ENCODE data around the gene KCNH4.

KCNH4 gene

GRCh38 chr17:42131232-42131631, 49.7 kb downstream of the KCNH4 start:
- ChIA-PET CTCF (interaction anchor here (0.6 to 2.8 kb wide), 7 partner anchors 13 to 168 kb away, joined by 3 to 23 read pairs (median 4); partner anchors contain the start of gene KCNH4), POLR2A (interaction anchor here (0.6 kb wide), 1 partner anchor 56 kb away, joined by 3 read pairs; no protein-coding TSS in a partner anchor)
- H3K4me3 ChIP-seq (ENCODE audit: low read depth, low read length), result no peak overlapping the region
- no peak for DNase-seq (ENCODE audit: low read depth, low spot score)
- TF ChIP-seq CTCF (IDR thresholded peaks at IDR 0.05; ENCODE audit: insufficient read depth, low read length, missing control alignments), result no peak

- ChIA-PET POLR2A (interaction anchor here (0.6 to 1.2 kb wide), 2 partner anchors 9 to 57 kb away, joined by 3 read pairs; no protein-coding TSS in a partner anchor), CTCF (interaction anchor here (1.0 to 2.8 kb wide), 7 partner anchors 9 to 167 kb away, joined by 3 to 23 read pairs (median 4); partner anchors contain the start of genes KAT2A and KCNH4)
- TF ChIP-seq CTCF (IDR thresholded peaks at IDR 0.05; ENCODE audit: insufficient read depth, low read length, missing control alignments), result no peak
- DNase-seq (ENCODE audit: low read depth, low spot score), result no peak
- no peak overlapping the region for H3K4me3 ChIP-seq (ENCODE audit: low read depth, low read length)
These were observed 50.5 kb downstream of the KCNH4 start for GRCh38 chr17:42130310-42130936.

GRCh38 chr17:42129109-42129837, 51.7 kb downstream of the KCNH4 start:
- ChIA-PET CTCF (interaction anchor here (0.8 to 2.8 kb wide), 4 partner anchors 8 to 28 kb away, joined by 3 to 23 read pairs (median 4); partner anchors contain the start of gene KAT2A), POLR2A (interaction anchor here (1.2 kb wide), 1 partner anchor 8 kb away, joined by 3 read pairs; no protein-coding TSS in a partner anchor)
- DNase-seq (ENCODE audit: low read depth, low spot score), result no peak
- no peak for TF ChIP-seq CTCF (IDR thresholded peaks at IDR 0.05; ENCODE audit: insufficient read depth, low read length, missing control alignments)
- H3K4me3 ChIP-seq (ENCODE audit: low read depth, low read length), result no peak overlapping the region

- H3K4me3 ChIP-seq (ENCODE audit: low read depth, low read length), result no peak overlapping the region
- TF ChIP-seq CTCF (IDR thresholded peaks at IDR 0.05; ENCODE audit: insufficient read depth, low read length, missing control alignments), result no peak
- no peak for DNase-seq (ENCODE audit: low read depth, low spot score)
- ChIA-PET POLR2A (no interaction called here), CTCF (interaction anchor here (1.0 to 1.7 kb wide), 2 partner anchors 9 to 24 kb away, joined by 3 to 5 read pairs; no protein-coding TSS in a partner anchor)
These were observed 53.5 kb downstream of the KCNH4 start for GRCh38 chr17:42127414-42127813.

- CTCF ChIA-PET, result interaction anchor here (1.4 to 1.7 kb wide), 2 partner anchors 9 to 96 kb away, joined by 3 to 5 read pairs; no protein-coding TSS in a partner anchor
- POLR2A ChIA-PET, result no interaction called here
These were observed 54.1 kb downstream of the KCNH4 start for GRCh38 chr17:42126836-42127235.

More at GRCh38 chr17:42126836-42127235, 54.1 kb downstream of the KCNH4 start:
- no peak for TF ChIP-seq CTCF (IDR thresholded peaks at IDR 0.05; ENCODE audit: insufficient read depth, low read length, missing control alignments)
- no peak for DNase-seq (ENCODE audit: low read depth, low spot score)
- no peak overlapping the region for H3K4me3 ChIP-seq (ENCODE audit: low read depth, low read length)
